AG09309 (cell line): ENCODE data around the gene GLG1.

Source experiments
- DNase-seq: peaks from one replicate; pipeline ENCODE4 v3.0.0-alpha.2; 2010; ENCODE audit warnings: low read depth
- H3K4me3 ChIP-seq: 2 replicates; pipeline ENCODE4 v1.5.1; 2011; ENCODE audit warnings: mild to moderate bottlenecking, low read depth, low read length, moderate library complexity; ENCODE audit not compliant: control insufficient read depth
- TF ChIP-seq, protein P1 (sequence below): IDR thresholded peaks from 2 replicates; pipeline ENCODE4 v1.5.1; 2011; ENCODE audit warnings: mild to moderate bottlenecking, low read depth, low read length, inconsistent platforms; ENCODE audit not compliant: insufficient read depth, control insufficient read depth; ENCODE audit errors: missing control alignments

GLG1 gene

DNA sequence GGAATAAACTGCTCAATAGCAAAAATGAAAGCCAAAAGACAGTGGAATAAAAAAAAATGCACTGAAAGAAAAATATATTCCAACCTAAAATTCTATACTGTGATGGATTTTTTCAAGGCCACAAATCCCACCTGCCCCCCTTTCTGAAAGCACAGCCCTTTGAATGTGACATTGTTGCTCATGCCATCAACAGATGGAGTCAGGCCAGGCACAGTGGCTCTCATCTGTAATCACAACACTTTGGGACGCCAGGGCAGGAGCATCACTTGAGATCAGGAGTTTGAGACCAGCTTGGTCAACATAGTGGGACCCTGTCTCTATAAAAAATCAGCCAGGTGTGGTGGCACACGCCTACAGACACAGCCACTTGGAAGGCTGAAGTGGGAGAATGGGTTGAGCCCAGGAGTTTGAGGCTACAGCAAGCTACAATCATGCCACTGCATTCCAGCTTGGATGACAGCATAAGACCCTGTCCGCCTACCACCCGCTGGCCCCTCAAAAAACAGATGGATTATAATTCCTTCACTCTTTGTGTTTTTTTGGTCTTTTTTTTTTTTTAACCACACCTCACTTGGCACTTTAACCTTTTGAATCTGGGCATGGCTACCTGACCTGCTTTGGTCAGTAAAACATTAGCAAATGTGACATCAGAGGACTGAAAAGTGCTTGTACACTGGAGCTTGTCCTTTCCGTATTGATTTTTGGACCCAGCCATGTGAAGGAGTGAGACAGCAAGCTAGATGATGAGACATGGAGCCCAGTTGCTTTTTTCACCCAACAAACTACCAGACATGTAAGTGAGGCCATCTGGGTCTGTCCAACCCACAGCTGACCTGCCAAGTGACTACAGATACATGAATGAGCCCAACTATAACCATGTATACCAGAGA, 36.3 kb downstream of the GLG1 start:
- no peak overlapping the region for H3K4me3 ChIP-seq

DNA sequence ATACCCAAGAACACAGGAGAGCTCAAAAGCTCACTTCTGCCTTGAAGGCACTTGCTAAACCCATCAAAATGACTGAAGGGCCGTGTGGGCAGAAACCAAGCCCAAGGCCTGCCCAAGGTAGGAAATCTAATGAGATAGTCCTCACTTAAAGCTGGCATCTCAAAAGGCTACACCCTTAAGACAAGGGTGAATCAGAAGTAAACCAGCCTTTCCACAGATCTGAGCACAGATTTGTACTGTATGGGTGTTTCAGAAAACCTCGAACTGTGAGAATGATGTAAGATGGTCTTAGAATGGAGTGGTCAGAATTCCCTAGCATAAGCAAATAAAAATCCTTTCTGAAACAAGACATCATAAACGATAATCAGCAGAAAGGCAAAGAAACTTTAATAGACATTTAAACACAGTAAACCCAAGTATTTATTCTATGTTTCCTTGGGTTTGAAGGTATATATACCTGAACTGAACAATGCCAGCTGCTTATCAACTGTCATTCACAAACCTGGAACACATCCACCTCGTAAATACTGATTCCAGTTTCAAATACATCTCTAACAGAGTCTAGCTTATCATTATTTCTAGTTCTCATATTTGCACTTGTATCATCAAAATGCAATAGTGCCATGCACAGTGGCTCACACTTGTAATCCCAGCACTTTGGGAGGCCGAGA, 37.8 kb downstream of the GLG1 start:
- peak; percentile 16 for DNase-seq
- TF ChIP-seq, protein P1, sequence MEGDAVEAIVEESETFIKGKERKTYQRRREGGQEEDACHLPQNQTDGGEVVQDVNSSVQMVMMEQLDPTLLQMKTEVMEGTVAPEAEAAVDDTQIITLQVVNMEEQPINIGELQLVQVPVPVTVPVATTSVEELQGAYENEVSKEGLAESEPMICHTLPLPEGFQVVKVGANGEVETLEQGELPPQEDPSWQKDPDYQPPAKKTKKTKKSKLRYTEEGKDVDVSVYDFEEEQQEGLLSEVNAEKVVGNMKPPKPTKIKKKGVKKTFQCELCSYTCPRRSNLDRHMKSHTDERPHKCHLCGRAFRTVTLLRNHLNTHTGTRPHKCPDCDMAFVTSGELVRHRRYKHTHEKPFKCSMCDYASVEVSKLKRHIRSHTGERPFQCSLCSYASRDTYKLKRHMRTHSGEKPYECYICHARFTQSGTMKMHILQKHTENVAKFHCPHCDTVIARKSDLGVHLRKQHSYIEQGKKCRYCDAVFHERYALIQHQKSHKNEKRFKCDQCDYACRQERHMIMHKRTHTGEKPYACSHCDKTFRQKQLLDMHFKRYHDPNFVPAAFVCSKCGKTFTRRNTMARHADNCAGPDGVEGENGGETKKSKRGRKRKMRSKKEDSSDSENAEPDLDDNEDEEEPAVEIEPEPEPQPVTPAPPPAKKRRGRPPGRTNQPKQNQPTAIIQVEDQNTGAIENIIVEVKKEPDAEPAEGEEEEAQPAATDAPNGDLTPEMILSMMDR, result no peak
- no peak overlapping the region for H3K4me3 ChIP-seq

More for the DNA sequence above, 36.3 kb downstream of the GLG1 start:
- TF ChIP-seq, protein P1, result no peak
- no peak for DNase-seq

DNA sequence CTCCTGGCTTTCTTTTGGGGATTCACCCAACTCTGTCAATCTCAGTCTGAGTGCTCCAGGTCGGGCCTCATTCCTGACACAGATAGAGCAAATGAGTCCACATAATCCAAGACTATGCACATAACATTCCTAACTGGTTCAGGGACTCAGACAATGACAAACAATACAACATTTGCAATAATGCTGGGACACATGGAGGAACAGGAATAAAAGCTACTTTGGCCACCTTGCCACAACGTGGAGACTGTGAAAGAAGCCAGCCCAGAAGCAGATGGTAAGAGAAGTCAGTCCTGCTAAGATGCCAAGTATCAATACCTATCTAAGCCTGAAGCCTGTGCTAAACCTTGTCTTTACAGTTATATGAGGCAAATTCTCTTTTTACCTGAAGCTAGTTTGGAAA, 39.0 kb downstream of the GLG1 start:
- no peak overlapping the region for H3K4me3 ChIP-seq
- no peak for DNase-seq
- TF ChIP-seq, protein P1, result no peak

DNA sequence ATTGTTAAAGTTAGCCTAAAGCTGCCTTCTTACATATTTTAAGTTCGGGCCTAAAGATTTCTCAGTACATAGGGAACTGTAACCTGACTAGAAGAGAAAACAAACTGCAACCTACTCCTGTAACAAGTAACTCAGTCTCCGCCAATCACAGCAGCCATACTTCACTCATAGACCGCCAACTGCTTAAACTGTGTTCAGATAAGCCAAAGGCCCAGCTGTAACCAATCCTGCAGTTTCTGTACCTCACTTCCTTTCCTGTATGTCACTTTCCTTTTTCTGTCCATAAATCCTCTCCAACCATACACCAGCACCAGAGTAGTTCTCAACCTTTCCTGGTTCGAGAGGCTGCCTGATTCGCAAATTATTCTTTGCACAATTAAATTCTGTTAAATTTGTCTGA, 41.5 kb downstream of the GLG1 start:
- TF ChIP-seq, protein P1, result no peak
- no peak overlapping the region for H3K4me3 ChIP-seq
- DNase-seq, result no peak

DNA sequence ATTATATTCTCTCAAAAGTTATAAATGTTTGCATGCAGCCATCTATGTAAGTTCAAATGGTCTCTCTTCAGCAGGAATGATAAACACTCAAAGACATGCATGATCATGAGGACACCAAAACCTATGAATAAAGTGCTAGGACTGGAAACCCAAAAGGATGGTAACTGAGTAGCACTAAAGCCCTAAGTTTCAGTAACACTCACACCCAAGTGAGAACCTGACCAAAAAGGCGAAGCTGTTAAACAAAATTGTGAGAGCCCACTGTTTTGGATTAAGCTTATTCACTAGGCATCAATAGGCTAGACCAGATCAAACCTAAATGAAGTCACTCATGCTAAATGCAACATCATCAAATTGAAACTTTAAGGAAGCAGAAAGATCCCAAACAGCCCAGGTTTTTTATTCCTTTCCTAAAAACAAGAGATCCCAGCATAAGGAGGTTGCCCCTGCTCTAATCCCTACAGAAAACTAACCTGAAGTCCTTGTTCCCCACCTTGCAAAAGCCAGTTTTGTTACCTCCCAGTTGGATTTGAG, 42.4 kb downstream of the GLG1 start:
- no peak overlapping the region for H3K4me3 ChIP-seq
- TF ChIP-seq, protein P1, result no peak
- no peak for DNase-seq

DNA sequence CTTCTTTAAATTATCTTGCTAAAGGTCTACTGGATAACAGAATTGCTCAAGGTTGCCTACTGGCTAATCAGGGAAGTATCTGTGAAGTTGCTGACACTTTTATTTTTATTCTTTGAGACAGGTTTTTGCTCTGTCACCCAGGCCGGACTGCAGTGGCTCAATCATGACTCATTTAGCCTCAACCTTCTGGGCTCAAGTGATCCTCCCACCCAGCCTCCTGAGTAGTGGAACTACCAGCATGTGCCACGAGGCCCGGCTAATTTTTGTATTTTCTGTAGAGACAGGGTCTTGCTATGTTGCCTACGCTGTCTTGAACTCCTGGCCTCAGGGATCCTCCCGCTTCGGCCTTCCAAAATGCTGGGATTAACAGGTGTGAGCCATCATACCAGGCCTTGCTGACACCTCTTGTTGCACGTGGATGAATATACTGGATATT, 43.1 kb downstream of the GLG1 start:
- no peak overlapping the region for H3K4me3 ChIP-seq
- DNase-seq, result no peak
- TF ChIP-seq, protein P1, result no peak
